Muscle layer of duodenum (tissue), 2 donors: ENCODE results near the gene HNRNPA1L2.
"Not testable (repeated sequence)": the region's sequence is repeated elsewhere in the genome, so short reads cannot be mapped to it uniquely, and the experiment has no call there.

Experiments used
- H3K27ac ChIP-seq: one replicate; pipeline ENCODE4 v1.7.0; 2013; ENCODE audit warnings: mild to moderate bottlenecking, low read length
- H3K27me3 ChIP-seq: one replicate; pipeline ENCODE4 v1.7.0; 2013; ENCODE audit warnings: low read depth, mild to moderate bottlenecking, control low read depth, low read length
- H3K36me3 ChIP-seq, 2 donors: one replicate each; pipeline ENCODE4 v1.7.0; 2013; ENCODE audit warnings: low read length in 2 of 2, control low read depth in 1 of 2, mild to moderate bottlenecking in 1 of 2; ENCODE audit not compliant: insufficient read depth in 2 of 2, control insufficient read depth in 1 of 2
- H3K4me1 ChIP-seq, 2 donors: one replicate each; pipeline ENCODE4 v1.7.0; 2013; ENCODE audit warnings: low read length in 2 of 2, mild to moderate bottlenecking in 2 of 2, control low read depth in 1 of 2, moderate library complexity in 1 of 2; ENCODE audit not compliant: insufficient read depth in 2 of 2, control insufficient read depth in 1 of 2
- H3K4me3 ChIP-seq, 2 donors: one replicate each; pipeline ENCODE4 v1.7.0; 2013; ENCODE audit warnings: low read length in 2 of 2, low read depth in 1 of 2, mild to moderate bottlenecking in 1 of 2
- H3K9me3 ChIP-seq, 2 donors: one replicate each; pipeline ENCODE4 v1.7.0; 2013; ENCODE audit warnings: low read length in 2 of 2, control low read depth in 1 of 2, mild to moderate bottlenecking in 1 of 2; ENCODE audit not compliant: control insufficient read depth in 1 of 2
- donor health status: healthy.

Gene HNRNPA1L2

GRCh38 chr13:52650731-52651130 is 8.5 kb downstream of the HNRNPA1L2 start:
- Histone ChIP-seq H3K27me3 (no peaks in the 10 kb centered on the region), H3K4me1 (peaks cover 14 to 29% of the 10 kb centered on the region in 2 donors), H3K27ac (no peak overlapping the region), H3K4me3 (peak overlapping the region; percentile 78 to 93), H3K9me3 (no peaks in the 10 kb centered on the region), H3K36me3 (peaks cover 5 to 15% of the 10 kb centered on the region in 2 donors)

DNA sequence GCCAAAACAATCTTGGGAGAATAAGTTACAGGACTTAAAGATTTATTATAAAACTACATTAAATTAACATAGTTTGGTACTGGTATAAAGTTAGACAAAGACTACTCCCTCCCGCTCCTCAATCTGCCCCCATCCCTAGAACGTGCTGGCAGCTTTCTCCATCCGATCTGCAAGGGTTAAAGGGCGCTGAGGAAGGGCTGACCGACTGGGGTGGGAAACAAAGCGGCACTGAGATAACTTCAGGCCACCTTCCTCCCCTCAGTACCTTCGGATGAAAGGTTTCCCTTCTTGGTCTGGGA is 9.6 kb downstream of the HNRNPA1L2 start:
- peaks cover 14 to 38% of the 10 kb centered on the region in 2 donors for H3K4me1 ChIP-seq
- peak overlapping the region; percentile 97 for H3K27ac ChIP-seq

GRCh38 chr13:52652196-52652979 is 10.2 kb downstream of the HNRNPA1L2 start, which contains the start of gene SUGT1:
Gene SUGT1 (plus strand): TSS chr13:52652836. CDS start chr13:52652921, 85 bp downstream.
- no peaks in the 10 kb centered on the region for H3K27me3 ChIP-seq
- peaks cover 5 to 15% of the 10 kb centered on the region in 2 donors for H3K36me3 ChIP-seq
- H3K4me1 ChIP-seq = peaks cover 14 to 38% of the 10 kb centered on the region in 2 donors
- H3K4me3 ChIP-seq = peak within 1 kb of the TSS; percentile 78 to 93
- no peaks in the 10 kb centered on the region for H3K9me3 ChIP-seq
- H3K27ac ChIP-seq = peak within 1 kb of the TSS; percentile 97

More for the DNA sequence above, 9.6 kb downstream of the HNRNPA1L2 start:
- H3K9me3 ChIP-seq = no peaks in the 10 kb centered on the region
- peaks cover 5 to 15% of the 10 kb centered on the region in 2 donors for H3K36me3 ChIP-seq
- H3K4me3 ChIP-seq = peak overlapping the region; percentile 78 to 93
- no peaks in the 10 kb centered on the region for H3K27me3 ChIP-seq

- Histone ChIP-seq H3K4me1 (peaks cover 14 to 38% of the 10 kb centered on the region in 2 donors), H3K27me3 (no peaks in the 10 kb centered on the region)
Measured at GRCh38 chr13:52652980-52653303, 10.7 kb downstream of the HNRNPA1L2 start.

DNA sequence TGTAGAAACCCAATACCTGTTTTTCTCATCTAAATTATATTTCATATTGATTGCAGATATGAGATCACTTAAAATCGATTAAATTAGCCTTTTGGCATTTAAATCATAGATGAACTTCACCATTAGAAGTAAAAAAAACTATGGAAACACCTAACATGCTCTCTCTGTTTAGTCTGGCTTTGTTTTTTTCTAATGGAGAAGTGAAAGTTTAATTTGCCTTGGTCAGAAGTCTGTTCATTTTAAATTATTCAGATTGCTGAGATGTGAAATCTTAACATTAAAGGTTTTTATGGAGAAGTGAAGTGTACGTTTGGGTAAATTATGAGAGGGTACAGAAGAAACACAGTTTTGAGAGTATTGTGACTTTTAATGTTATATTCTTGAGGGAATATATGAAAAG is 17.1 kb downstream of the HNRNPA1L2 start:
- H3K4me3 ChIP-seq = no peak overlapping the region
- H3K36me3 ChIP-seq = peaks cover 24 to 38% of the 10 kb centered on the region in 2 donors
- peaks cover 0 to 15% of the 10 kb centered on the region in 2 donors for H3K4me1 ChIP-seq
- no peaks in the 10 kb centered on the region for H3K9me3 ChIP-seq
- no peak overlapping the region for H3K27ac ChIP-seq
- H3K27me3 ChIP-seq = no peaks in the 10 kb centered on the region

More at GRCh38 chr13:52652980-52653303, 10.7 kb downstream of the HNRNPA1L2 start:
- Histone ChIP-seq H3K27ac (peak overlapping the region; percentile 97), H3K4me3 (peak overlapping the region; percentile 78 to 93), H3K9me3 (no peaks in the 10 kb centered on the region), H3K36me3 (peaks cover 5 to 19% of the 10 kb centered on the region in 2 donors)

DNA sequence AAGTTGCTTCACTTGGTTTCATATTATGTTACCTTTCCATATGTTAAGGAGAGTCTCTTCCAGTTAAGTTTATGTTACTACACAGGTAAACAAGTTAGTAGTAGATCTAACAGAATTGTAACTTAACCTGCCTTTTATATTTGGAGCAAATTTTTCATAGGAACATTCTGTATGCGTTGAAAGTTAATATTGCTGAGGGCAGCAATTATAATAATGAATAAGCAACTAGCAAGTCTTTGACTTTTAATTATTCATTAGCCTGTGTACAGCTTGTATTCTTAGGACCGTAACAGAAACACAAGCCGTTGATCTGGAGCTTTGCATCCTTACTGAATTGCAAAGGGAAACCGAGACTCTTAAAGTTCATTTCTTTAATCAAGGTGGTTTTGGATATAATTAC is 22.0 kb downstream of the HNRNPA1L2 start:
- H3K4me1 ChIP-seq = peaks cover 0 to 3% of the 10 kb centered on the region in 2 donors
- no peaks in the 10 kb centered on the region for H3K27me3 ChIP-seq
- H3K27ac ChIP-seq = no peak overlapping the region
- peaks cover 48 to 62% of the 10 kb centered on the region in 2 donors for H3K36me3 ChIP-seq
- no peak overlapping the region for H3K4me3 ChIP-seq
- H3K9me3 ChIP-seq = no peaks in the 10 kb centered on the region

DNA sequence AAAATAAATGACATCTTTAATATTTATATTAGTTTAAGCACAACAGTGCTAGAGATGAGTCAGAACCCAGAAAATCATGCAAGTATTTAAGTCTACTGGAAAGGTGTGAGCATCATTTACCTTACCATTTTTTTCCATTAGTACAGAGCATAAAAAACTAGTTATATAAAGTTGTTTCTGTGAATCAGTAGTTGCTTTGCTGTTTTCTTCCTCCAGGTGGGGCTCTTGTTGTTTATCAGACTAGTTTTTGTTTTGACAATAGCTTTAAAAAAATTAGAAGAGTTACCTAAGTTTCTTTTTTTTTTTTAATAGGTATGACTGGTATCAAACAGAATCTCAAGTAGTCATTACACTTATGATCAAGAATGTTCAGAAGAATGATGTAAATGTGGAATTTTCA is 23.1 kb downstream of the HNRNPA1L2 start:
- Histone ChIP-seq H3K27me3 (no peaks in the 10 kb centered on the region), H3K36me3 (peaks cover 46 to 58% of the 10 kb centered on the region in 2 donors)

GRCh38 chr13:52669677-52670076 is 27.4 kb downstream of the HNRNPA1L2 start:
- H3K27ac ChIP-seq = no peak overlapping the region
- H3K9me3 ChIP-seq = no peaks in the 10 kb centered on the region
- H3K27me3 ChIP-seq = no peaks in the 10 kb centered on the region
- no peak overlapping the region for H3K4me3 ChIP-seq
- peaks cover 21 to 31% of the 10 kb centered on the region in 2 donors for H3K36me3 ChIP-seq
- H3K4me1 ChIP-seq = peaks cover 0 to 3% of the 10 kb centered on the region in 2 donors

More for the DNA sequence above, 23.1 kb downstream of the HNRNPA1L2 start:
- Histone ChIP-seq H3K27ac (no peak overlapping the region), H3K4me3 (no peak overlapping the region), H3K4me1 (peaks cover 0 to 3% of the 10 kb centered on the region in 2 donors), H3K9me3 (no peaks in the 10 kb centered on the region)

DNA sequence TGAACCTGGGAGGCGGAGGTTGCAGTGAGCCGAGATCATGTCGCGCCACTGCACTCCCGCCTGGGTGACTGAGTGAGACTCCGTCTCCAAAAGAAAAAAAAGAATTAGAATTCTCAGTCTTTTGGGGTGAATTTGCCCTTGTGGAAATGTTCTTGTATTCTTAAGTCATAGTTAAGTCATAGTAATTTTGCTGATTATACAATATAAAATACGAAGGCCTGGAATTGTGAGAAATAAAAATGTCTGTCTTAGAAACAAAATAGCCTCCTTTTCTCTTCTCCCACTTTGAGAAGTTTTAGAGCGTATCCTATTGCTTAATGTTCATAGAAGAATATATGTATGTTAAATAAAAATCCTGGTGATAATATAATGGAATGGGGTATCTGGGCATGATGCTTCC is 28.5 kb downstream of the HNRNPA1L2 start:
- Histone ChIP-seq H3K36me3 (peaks cover 19 to 29% of the 10 kb centered on the region in 2 donors), H3K27me3 (no peaks in the 10 kb centered on the region), H3K4me3 (no peak overlapping the region), H3K4me1 (no peaks in the 10 kb centered on the region), H3K27ac (no peak overlapping the region), H3K9me3 (no peaks in the 10 kb centered on the region)

GRCh38 chr13:52673465-52673864 is 31.2 kb downstream of the HNRNPA1L2 start:
- Histone ChIP-seq H3K9me3 (no peaks in the 10 kb centered on the region), H3K27me3 (no peaks in the 10 kb centered on the region), H3K4me3 (no peak overlapping the region), H3K4me1 (no peaks in the 10 kb centered on the region), H3K36me3 (peaks cover 15 to 18% of the 10 kb centered on the region in 2 donors), H3K27ac (no peak overlapping the region)

GRCh38 chr13:52677823-52678222 is 35.6 kb downstream of the HNRNPA1L2 start:
- Histone ChIP-seq H3K27ac (no peak overlapping the region), H3K4me1 (no peaks in the 10 kb centered on the region), H3K27me3 (no peaks in the 10 kb centered on the region), H3K9me3 (no peaks in the 10 kb centered on the region), H3K36me3 (peaks cover 24 to 47% of the 10 kb centered on the region in 2 donors), H3K4me3 (no peak overlapping the region)

- not testable (repeated sequence) for H3K9me3 ChIP-seq, H3K27ac ChIP-seq, H3K27me3 ChIP-seq, H3K4me3 ChIP-seq, H3K4me1 ChIP-seq
- peaks cover 27 to 53% of the 10 kb centered on the region in 2 donors for H3K36me3 ChIP-seq
Measured at GRCh38 chr13:52685806-52686205, 43.6 kb downstream of the HNRNPA1L2 start.
